ENCODE measurements around the gene ARHGEF7.
"Not testable (repeated sequence)": the region's sequence is repeated elsewhere in the genome, so short reads cannot be mapped to it uniquely, and the experiment has no call there.

ARHGEF7 gene

DNA sequence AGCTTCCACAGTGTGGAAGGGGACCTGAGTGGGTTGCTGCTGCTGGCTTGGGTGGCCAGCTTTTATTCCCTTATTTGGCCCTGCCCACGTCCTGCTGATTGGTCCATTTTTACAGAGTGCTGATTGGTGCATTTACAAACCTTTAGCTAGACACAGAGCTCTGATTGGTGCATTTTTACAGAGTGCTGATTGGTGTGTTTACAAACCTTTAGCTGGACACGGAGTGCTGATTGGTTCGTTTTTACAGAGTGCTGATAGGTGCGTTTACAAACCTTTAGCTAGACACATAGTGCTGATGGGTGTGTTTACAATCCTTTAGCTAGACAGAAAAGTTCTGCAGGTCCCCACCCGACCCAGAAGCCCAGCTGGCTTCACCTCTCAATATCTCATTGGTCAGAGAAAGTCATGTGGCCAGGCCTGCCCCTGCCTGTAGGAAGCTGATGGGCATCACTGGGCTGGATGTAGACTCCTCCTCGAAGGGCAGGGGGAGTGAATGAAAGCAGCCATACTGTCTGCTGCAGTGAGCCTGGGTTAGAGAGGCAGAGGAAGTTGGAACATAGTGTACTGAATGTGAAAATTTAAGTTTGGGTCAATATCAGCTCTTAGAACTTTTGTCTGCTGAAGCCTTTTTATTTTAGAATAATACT lies 83.7 kb downstream of the ARHGEF7 start:
- DNase-seq (ENCODE audit: low read depth, low spot score): not testable (repeated sequence)

DNA sequence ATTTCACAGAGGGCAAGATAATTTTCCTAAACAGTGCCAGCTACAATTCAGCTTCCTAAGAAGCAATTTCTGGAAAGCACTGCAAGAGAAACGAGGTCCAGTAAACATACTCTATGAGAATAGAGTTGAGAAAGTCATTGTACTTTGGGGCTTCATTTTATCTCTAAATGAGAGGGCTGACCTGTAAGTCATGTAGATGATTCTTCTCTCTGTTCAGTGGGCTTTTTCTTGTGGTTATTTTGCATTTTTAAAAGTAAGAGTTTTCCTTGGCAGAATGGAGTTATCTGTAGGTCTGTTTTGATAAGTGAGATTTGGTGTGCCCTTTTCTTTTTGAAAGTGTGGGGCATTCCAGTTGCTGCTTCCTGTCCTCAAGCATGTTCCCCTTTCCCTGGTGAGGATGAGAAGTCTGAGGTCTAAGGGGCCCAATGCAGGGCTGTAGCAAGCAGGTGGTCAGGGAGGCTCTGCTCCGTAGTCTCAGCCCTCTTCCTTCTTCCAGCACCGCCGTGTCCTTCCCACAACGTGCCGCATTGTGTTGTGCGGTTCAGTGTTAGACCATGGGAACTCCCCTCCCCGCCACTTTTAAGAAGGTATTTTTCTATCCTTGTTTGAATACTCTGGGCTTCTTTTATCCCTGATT lies 86.3 kb downstream of the ARHGEF7 start:
- no peak for DNase-seq (ENCODE audit: low read depth, low spot score)

DNA sequence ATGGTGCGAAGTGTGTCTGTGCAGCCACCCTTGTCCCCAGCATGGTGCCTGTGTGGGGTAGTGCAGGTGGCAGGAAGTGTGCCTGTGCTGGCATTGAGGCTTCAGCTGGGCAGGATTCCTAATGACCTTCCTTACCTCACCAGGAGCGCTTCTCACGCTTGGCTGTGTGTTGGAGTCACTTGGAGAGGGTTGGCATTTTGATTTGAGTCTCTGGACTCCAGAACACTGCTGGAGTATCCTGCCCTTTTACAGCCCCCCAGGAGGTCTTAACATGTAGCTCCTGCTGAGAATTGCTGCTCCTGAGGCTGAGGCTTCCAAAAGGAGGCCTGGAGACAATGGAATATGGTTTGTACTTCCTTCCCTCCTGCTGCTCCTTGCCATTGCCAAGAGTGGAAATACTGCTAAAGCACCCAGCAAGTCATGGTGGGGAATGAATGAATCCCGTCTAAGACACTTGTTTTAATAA lies 87.1 kb downstream of the ARHGEF7 start:
- DNase-seq (ENCODE audit: low read depth, low spot score): no peak

DNA sequence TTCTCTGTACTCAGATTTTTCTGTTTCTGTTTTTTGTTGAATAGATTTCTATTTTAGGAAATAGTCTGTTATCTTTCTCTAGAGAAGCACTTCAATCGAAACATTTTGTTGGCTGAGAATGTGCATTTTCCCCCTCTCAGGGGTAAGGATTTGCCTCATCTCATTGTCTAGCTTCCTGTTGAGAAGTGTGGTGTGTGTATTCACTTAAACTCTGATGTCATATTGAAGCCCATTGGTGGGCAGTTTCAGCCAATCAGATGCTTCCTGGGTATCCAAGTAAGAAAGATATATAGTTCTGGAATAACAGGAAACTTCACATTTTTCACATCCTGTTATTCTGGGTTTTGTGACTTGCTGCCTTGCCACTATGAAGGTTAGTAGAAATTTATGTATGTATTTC lies 87.6 kb downstream of the ARHGEF7 start:
- no peak for DNase-seq (ENCODE audit: low read depth, low spot score)

DNA sequence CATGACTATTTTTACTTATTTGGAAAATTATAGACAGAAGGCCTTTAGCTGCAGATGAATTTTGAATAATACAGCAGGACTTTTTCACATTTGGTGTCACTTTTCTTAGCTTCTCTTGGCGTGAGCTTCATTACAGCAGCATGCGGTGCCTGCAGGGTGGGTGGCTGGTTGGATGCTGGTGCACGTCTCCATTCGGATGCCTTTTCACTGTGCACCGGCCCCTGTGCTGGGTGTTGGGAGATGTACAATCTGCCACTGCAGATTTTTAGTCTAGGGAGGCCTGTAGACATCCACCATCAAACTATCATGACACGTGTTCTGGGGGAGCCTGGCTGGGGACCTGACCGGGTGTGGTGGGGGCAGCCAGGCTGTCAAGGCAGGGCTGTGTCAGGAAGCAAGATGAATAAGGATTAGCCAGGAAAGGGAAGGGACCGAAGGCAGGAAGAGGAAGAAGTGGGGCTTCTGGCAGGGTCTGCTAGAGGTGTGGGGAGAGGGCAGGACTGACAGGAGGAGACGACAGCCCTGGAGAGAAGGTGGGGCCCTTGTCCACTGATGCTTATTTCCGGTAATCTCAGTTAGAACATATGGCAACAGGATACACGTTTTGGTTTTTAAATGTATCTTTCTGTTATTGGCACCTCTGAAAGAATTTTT lies 88.8 kb downstream of the ARHGEF7 start:
- DNase-seq (ENCODE audit: low read depth, low spot score): no peak

DNA sequence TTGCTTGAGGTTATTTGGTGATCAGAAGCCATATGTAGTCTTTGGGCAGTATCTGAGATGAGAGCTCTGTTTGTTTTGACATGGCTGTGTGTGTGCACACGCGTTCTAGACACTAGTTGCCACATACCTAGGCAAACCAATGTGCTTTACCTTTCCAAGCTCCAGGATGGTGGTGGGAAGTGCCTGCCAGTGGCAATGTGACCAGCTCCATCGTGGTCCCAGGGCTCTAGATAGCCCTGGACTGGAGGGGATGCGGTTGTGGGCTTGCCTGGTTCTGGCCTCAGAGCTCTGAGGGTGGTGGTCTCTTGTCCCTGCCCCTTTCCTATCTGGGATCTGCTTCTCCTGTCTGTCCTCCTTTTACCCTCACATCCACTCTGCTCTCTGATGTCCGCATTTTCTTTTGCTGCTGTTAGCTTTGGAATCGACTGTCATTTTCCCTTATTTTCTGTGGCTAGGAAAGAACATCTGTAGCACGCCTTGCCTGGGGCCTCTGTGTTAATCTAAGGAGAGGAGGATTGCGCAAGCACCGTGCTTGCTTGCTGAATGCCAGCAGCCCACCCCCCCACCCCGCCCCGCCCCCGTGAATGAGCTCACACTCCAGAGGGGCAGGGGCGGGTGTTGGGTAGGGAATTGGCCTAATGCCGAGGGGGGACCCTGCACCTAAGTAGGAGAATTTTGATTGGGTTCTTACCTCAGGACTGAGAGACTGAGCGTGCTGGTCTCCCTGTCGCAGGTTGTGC lies 89.5 kb downstream of the ARHGEF7 start:
- no peak for DNase-seq (ENCODE audit: low read depth, low spot score)

DNA sequence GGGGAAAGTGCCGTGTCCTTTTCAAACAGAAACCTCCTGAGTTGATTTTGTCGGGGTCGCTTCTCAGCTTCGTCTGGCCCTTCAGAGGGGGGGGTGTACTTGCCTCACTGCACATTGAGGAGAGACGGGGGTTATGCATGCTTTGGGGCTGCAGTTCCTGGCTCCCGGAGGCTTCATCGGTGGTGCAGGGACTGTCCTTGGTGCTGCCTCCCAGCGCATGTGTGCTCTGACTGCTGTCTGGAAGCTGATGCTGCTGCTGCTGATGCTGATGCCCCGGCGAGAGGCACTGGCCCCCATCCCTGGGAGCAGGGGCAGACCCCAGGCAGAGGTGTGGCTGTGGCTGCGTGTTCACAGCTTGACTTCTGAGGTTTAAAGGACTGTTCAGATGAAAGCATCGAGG lies 91.0 kb downstream of the ARHGEF7 start:
- DNase-seq (ENCODE audit: low read depth, low spot score): no peak

DNA sequence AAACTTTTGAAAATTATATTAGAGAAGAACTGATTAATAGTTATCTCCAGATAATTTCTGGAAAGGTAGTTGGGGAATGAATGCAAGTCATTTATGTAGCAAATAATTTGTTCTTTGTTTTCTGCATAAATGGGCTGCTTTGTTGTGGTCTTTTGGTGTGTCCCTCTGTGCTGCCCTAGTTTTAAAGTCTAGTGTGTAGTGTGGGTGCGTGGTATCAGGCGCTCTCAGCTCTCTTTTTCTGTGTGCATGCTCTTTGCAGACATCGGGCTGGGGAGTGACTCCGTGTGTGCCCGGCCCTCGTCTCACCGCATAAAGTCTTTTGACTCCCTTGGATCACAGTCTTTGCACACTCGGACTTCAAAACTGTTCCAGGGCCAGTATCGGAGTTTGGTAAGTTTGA lies 94.5 kb downstream of the ARHGEF7 start:
- DNase-seq (ENCODE audit: low read depth, low spot score): no peak

DNA sequence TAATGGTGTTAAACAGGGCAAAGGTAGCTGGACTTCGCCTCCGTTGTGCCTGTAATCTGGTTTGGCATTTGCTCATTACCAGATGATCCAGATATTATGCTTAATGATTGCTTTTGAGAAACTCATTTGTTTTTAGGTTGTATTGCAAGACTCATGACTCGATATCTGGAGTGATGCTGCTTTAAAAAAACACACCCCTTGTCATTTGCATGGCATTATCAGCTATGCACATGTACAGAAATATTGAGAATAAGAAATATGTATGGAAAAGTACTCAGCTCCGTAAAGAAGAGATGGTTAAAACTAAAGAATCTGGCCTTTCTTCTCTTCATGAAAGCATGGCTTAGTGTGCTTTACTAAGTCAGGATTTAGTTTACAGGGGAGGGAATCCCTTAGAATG lies 95.0 kb downstream of the ARHGEF7 start:
- DNase-seq (ENCODE audit: low read depth, low spot score): no peak

DNA sequence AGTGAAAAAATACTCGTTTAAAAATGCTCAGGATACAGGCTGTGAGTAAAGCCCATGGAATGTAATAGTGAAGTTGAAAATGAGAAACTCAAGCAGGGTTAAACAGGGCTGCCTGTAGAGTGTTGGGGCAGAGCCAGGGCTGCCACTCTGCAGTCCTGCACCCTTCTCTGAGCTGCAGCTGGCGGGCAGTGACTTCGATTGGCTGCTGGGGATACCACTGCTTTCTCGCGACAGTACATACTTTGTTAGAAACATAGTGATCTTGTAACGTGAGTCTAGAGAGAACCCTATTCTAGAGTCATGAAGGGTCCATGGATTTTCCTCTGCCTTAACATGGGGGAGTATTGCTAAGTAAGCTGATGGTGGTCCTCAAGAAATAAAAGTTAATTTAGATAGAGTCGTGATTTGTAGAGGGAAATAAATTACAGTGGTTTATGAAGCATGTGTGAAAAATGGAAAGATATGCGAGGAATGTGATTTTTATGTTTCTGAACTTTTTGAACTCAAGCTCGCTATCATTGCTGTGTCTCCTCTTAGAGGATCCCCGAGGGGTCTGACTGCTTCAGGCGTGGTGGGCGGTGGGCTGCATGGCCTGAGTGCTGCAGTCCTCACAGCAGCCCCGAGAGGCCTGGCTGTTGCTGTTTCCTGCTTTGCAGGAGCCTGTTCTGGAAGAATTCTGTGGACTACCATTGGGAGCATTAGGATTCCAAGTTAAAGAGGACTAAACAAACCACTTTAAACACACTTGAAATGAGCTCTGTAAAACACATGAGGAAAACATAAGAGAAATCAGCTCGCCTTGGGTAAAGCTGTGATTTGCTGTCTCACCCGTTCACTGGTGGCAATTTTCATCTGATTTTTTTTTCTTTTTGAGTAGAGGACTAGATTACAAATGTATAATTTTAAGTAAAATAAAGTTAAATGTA lies 95.7 kb downstream of the ARHGEF7 start:
- no peak for DNase-seq (ENCODE audit: low read depth, low spot score)

DNA sequence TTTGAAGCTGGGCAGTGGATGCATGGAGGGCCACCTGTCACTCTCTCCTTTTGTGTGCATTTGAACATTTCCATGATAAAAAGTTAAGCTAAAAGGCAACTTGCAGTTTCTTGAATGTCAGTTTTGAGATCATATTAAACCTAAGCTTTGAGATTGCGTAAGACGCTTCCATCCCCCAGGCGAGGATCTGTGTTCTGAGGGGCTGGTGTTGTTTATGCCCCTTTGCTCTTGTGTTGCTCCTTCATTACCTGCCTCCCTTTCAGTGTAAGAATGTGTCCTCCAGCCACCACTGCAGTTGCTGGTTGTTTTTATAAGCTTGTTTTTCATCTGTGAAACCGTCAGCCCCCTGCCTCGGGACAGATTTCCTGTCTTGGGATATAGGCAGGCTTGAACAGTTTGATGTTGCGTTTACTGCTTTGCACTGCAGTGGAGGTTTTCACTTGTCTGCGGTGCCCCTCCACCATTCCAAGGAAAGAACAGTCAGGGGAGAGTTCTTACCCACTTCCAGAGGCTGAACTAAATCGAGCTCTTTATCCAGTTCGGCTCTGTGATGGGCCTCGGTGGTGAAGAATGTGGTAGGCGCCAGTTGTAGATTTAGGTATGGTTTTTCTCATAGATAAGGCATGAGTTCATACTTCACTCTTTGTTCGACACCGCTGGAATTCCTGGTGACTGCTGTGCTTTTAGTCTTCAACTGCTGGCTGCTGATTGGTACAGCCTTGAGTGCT lies 96.8 kb downstream of the ARHGEF7 start:
- no peak for DNase-seq (ENCODE audit: low read depth, low spot score)

DNA sequence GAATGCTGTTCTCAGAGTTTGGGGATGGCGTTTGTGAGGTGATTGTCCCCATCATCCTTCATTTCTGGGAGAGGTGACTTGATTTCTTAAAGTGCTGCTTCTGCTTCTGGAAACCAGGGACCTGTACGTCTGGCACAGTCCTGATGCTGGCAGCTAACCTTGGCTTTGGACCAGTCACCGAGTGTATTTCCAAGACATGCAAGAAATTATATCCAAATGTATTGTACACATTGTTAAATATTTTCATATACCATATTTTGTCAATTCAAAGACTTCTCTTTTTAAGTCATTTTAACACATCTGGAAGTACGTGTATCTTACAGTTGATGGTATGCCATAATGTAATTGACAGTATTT lies 97.4 kb downstream of the ARHGEF7 start:
- DNase-seq (ENCODE audit: low read depth, low spot score): no peak

DNA sequence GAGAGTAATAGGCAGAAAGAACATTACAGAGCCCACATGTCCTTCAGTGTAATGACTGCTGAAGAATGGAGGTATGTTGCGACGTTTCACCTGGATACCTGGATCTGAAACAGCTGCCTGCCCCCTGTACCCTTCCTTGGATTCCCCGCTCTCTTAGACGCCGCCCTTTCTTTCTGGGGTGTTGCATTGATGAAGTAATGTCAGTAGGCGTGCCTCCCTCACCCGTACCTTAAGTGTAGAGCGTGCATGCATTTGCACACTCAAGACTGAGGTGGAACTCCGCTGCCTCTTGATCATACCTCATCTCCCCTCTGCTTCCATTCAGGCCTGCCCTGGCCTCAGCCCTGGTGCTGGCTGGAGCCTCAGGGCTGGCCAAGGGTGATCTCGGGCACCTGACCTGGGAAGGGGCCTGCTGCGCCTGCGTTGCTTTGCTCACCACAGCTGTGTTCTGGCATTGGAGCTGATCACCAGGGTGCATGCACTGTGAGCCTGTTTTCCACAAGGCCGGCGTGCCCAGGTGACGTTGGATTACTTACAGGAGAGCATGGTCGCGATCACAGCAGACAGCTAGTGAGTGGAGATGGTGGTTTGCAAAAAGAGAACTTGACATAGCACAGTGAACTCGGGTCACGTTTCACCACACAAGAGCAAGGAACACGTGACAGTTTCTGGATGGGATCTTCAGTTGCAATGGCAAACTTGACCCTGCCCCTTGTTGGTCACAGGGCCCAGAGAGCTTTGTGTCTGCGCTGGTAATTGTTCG lies 99.0 kb downstream of the ARHGEF7 start:
- DNase-seq (ENCODE audit: low read depth, low spot score): no peak

DNA sequence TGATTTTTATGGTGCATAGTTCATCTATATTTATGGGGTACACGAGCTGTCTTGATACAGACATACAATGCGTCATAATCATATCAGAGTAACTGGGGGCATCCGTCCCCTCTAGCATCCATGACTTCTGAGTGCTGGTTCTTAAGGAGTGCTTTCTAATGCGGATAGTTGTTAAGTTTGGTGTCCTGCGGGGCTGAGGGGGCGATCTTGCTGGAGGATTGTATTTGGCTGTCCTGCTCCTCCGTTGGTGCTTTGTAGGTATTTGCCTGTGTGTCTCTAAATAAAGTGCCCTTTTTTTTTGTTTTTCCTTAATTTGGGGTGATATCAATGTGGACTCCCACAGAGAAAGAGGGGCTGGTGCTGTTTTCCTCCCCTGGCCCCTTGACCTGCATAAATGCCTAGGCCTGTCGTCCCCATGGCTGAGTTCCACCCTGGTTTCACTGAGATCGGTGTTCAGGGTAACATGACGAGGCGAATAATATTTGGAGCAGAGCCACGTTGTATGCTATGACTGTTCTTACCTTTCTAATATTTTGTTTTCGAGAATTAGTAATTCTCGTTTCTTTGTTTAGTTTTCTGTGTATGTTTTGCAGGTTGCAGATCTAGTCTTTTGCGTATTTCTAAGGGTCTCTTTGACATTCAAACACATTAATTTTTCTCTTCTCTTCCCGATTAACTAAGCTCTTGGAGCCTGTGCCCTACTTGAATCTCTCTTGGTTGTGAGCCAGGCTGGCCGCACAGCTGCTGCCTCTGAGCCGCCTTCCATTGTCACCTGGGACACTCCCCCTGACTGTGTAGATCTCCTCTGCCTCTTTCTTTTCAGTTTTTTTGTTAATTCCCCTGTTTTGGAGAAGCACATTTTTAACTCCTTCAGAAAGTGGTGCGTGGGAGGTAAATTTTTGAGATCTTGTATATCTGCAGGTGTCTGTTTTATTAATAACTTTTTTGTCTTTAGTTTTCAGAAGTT lies 100.3 kb downstream of the ARHGEF7 start:
- no peak for DNase-seq (ENCODE audit: low read depth, low spot score)

DNA sequence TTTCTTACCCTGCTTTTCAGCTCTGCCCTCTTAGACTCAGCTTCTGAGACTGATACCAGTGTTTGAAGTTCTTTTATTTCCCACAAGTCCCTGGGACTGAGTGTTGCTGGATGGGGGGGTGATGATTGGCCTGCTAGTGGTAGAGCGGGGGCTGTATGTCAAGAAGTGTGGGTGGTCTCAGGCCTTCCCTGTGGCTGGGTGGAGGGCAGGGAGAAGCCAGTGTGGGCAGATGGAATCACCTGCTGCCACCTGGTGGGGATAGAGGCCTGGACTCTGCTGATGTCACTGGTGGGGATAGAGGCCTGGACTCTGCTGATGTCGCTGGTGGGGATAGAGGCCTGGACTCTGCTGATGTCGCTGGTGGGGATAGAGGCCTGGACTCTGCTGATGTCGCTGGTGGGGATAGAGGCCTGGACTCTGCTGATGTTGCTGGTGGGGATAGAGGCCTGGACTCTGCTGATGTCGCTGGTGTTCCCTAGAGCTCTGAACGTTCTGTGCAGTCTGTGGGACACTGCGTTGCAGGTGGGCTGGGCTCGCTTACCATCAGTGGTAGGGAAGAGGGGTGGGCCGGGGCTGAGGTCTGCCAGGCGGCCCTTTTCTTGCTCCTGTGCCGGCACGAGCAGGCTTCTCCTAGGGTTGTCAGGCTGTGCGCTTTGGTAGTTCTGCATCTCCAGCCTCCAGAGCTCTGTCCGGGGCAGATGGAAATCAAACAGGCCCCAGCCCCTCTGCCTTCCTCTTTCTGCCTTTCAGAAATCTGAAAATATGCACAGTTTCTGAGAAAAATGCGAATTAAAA lies 101.3 kb downstream of the ARHGEF7 start:
- DNase-seq (ENCODE audit: low read depth, low spot score): no peak

DNA sequence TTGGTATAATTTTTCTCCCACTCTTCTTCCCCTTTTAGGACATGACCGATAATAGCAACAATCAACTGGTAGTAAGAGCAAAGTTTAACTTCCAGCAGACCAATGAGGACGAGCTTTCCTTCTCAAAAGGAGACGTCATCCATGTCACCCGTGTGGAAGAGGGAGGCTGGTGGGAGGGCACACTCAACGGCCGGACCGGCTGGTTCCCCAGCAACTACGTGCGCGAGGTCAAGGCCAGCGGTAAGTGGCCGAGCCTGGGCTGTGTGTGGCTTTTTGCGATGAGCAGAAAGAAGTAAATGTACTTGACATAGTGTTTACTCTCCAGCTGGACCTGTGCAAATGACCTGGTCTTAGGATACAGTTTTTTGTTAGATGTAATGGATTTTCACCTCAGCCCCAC lies 102.5 kb downstream of the ARHGEF7 start:
- DNase-seq (ENCODE audit: low read depth, low spot score): no peak

DNA sequence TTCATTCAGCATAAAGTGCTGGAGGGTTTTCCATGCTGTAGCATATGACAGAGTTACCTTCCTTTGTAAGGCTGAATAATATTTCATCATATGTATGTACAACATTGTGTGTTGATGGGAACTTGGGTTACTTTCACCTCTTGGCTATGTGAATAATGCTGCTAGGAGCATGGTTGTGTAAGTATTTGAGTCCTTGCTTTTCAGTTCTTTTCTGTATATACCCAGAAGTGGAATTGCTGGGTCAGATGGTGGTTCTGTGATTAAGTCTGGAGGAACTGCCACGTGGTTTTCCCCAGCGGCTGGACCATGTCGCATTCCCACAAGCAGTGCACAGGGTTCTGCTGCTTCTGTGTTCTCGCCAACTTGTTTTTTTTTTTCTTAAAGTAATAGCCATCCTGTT lies 104.2 kb downstream of the ARHGEF7 start:
- DNase-seq (ENCODE audit: low read depth, low spot score): no peak

DNA sequence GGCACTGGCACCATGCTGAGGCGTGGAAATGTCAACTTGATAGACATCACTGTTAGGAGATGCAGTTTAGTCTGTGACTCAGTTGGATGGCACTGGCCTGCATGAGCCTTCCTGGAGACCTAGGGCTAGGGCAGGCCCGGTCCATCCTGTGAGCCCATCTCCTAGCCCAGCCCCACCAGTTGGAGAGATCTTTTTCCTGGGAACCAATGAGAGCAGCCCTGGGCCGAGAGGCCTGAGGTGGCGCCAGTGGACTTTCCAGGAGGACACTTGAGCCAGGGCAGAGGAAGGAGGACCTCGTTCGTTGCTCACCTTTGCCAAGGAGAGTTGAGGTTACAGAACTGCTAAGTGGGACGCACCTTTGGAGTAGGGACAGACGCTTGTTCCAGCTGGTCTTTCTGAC lies 104.8 kb downstream of the ARHGEF7 start:
- DNase-seq (ENCODE audit: low read depth, low spot score): no peak

All from activated CD4-positive, CD25-positive, alpha-beta regulatory T cell treated with anti-CD3 and anti-CD28 coated beads, Interleukin-2, amount 50 U/mL, for 16 hours (primary cell).